ENCODE results near the gene MAP4K5.

DNA sequence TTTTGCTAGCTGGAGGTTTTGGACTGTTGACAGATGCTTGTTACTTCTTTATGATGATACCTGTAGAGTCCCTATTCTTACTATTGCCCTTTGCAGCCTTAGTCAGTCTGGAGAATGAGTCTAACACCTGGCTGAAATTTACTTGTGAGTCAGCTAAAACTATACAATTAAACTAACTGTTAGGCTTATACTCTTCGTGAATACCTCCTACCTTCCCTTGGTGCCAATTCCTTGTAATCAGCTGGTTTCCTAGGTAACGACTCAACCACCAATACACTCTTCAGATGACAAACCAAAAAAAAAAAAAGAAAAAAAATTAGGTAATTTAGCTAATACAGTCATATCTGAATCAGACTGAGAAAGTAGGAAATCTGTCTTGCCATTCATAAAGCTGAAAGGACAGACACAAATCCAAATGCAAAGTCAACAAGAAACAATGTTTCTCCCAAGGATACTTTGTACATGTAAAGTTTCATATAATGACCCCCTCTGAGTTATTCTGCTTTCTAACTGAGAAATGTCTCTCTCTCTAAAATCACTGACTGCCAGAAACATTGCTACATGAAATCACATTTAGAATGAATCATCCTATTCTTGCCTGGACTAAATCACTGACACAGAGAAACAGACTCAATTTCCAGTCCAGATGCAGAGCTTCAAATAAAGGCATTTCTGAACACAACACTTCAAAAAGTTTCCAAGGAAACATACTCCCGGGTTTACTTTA is 79.2 kb downstream of the MAP4K5 start:
- TF ChIP-seq CTCF (IDR thresholded peaks at IDR 0.05) (no peak), POLR2A (IDR thresholded peaks at IDR 0.05) (no peak), EP300 (IDR thresholded peaks at IDR 0.05) (no peak)
